DMS53 treated with DMSO at 0.1 percent for 48 hours (cell line): ENCODE data around the gene HSD17B1.

ENCODE experiments used
- DNase-seq: peaks from one replicate; lab custom pipeline; 2025; ENCODE audit not compliant: unreplicated experiment; lab: John Stamatoyannopoulos, UW

HSD17B1 gene

GRCh38 chr17:42565523-42566214 is 12.9 kb downstream of the HSD17B1 start:
- no peak for DNase-seq

- no peak for DNase-seq
Observed at GRCh38 chr17:42566215-42566882, 13.6 kb downstream of the HSD17B1 start.

GRCh38 chr17:42566883-42567573 is 14.3 kb downstream of the HSD17B1 start, which contains the start of gene MLX:
MLX (plus strand) TSS chr17:42567100; CDS start chr17:42567125, 25 bp downstream.
- peak; percentile 94 for DNase-seq

GRCh38 chr17:42568341-42569111 is 15.8 kb downstream of the HSD17B1 start:
- no peak for DNase-seq

GRCh38 chr17:42571435-42572225 is 18.9 kb downstream of the HSD17B1 start:
- no peak for DNase-seq

GRCh38 chr17:42573095-42573494 is 20.4 kb downstream of the HSD17B1 start:
- no peak for DNase-seq

GRCh38 chr17:42574463-42574862 is 21.7 kb downstream of the HSD17B1 start:
- no peak for DNase-seq

GRCh38 chr17:42577140-42577531 is 24.4 kb downstream of the HSD17B1 start:
- DNase-seq: peak; percentile 44

GRCh38 chr17:42577532-42578281 is 25.0 kb downstream of the HSD17B1 start, which contains the start of gene PSMC3IP:
PSMC3IP (minus strand) TSS chr17:42577729; CDS start chr17:42577686, 43 bp downstream.
- peak; percentile 97 for DNase-seq

GRCh38 chr17:42578282-42578869 is 25.7 kb downstream of the HSD17B1 start:
- peak; percentile 59 for DNase-seq

GRCh38 chr17:42579794-42580551 is 27.2 kb downstream of the HSD17B1 start:
- no peak for DNase-seq

GRCh38 chr17:42581744-42582270 is 29.1 kb downstream of the HSD17B1 start:
- no peak for DNase-seq

- DNase-seq: no peak
Observed at GRCh38 chr17:42584880-42585279, 32.2 kb downstream of the HSD17B1 start.

GRCh38 chr17:42585353-42585752 is 32.6 kb downstream of the HSD17B1 start:
- DNase-seq: no peak

GRCh38 chr17:42586514-42587230 is 33.9 kb downstream of the HSD17B1 start:
- no peak for DNase-seq

GRCh38 chr17:42590886-42591285 is 38.2 kb downstream of the HSD17B1 start:
- no peak for DNase-seq

GRCh38 chr17:42591411-42591810 is 38.7 kb downstream of the HSD17B1 start:
- no peak for DNase-seq

- no peak for DNase-seq
Observed at GRCh38 chr17:42596386-42596785, 43.7 kb downstream of the HSD17B1 start.
